ENCODE results near the gene CAMTA1.

- TF ChIP-seq ZNF232 (CRISPR knock-in tag; IDR thresholded peaks at IDR 0.05) (no peak), CREM (IDR thresholded peaks at IDR 0.05; ENCODE audit: low read depth) (no peak)
Observed at GRCh38 chr1:7506454-7507284, 721.4 kb downstream of the CAMTA1 start.
